ENCODE measurements around the gene SLC30A4.

Gene SLC30A4

DNA sequence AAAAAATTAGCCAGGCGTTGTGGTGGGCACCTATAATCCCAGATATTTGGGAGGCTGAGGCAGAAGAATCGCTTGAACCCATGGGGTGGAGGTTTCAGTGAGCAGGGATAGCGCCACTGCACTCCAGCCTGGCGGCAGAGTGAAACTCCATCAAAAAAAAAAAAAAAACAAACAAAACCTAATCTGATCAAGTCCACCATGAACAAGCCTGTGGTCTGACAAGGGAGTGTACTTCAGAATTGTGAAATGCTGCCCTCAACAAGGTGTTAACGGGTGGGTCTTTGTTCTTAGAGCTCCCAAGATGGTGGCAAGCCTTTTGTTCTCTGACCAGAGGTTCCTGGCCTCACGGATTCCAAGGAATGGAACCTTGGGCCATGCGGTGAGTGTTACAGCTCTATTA, 24.2 kb upstream of the SLC30A4 start:
- H3K9ac ChIP-seq (ENCODE audit: low read depth, low read length, poor library complexity, severe bottlenecking), result no peak overlapping the region
- no peak overlapping the region for H2AFZ ChIP-seq (ENCODE audit: low read length)
- no peak overlapping the region for H3K4me3 ChIP-seq (ENCODE audit: low read length, poor library complexity, severe bottlenecking)
- no peaks in the 10 kb centered on the region for H3K9me2 ChIP-seq (replicated peaks; ENCODE audit: low read depth, low read length)
- no peaks in the 10 kb centered on the region for H3K79me2 ChIP-seq (ENCODE audit: insufficient read depth, low read length)
- no peaks in the 10 kb centered on the region for H4K20me1 ChIP-seq (ENCODE audit: insufficient read depth, low read length, poor library complexity, severe bottlenecking)
- no peaks in the 10 kb centered on the region for H3K27me3 ChIP-seq (ENCODE audit: insufficient read depth, low read length, poor library complexity, severe bottlenecking)
- no peaks in the 10 kb centered on the region for H3K9me3 ChIP-seq (ENCODE audit: insufficient read depth, low read depth, low read length)
- TF ChIP-seq, protein P1, sequence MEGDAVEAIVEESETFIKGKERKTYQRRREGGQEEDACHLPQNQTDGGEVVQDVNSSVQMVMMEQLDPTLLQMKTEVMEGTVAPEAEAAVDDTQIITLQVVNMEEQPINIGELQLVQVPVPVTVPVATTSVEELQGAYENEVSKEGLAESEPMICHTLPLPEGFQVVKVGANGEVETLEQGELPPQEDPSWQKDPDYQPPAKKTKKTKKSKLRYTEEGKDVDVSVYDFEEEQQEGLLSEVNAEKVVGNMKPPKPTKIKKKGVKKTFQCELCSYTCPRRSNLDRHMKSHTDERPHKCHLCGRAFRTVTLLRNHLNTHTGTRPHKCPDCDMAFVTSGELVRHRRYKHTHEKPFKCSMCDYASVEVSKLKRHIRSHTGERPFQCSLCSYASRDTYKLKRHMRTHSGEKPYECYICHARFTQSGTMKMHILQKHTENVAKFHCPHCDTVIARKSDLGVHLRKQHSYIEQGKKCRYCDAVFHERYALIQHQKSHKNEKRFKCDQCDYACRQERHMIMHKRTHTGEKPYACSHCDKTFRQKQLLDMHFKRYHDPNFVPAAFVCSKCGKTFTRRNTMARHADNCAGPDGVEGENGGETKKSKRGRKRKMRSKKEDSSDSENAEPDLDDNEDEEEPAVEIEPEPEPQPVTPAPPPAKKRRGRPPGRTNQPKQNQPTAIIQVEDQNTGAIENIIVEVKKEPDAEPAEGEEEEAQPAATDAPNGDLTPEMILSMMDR (conservative IDR thresholded peaks at IDR 0.05; ENCODE audit: low read length), result no peak
- TF ChIP-seq EZH2phosphoT487 (IDR thresholded peaks at IDR 0.05; ENCODE audit: borderline replicate concordance), result no peak
- no peaks in the 10 kb centered on the region for H3F3A ChIP-seq (ENCODE audit: low read depth)
- no peaks in the 10 kb centered on the region for H3K36me3 ChIP-seq (ENCODE audit: insufficient read depth, low read length)
- no peak overlapping the region for H3K4me2 ChIP-seq (ENCODE audit: low read depth, low read length, poor library complexity, severe bottlenecking)
- H3K4me1 ChIP-seq (ENCODE audit: insufficient read depth, low read length, poor library complexity, severe bottlenecking), result no peaks in the 10 kb centered on the region

GRCh38 chr15:45544266-45545023, 21.9 kb upstream of the SLC30A4 start:
- Histone ChIP-seq H3K79me2 (ENCODE audit: insufficient read depth, low read length) (no peaks in the 10 kb centered on the region), H4K20me1 (ENCODE audit: insufficient read depth, low read length, poor library complexity, severe bottlenecking) (no peaks in the 10 kb centered on the region), H3F3A (ENCODE audit: low read depth) (no peaks in the 10 kb centered on the region), H3K27me3 (ENCODE audit: insufficient read depth, low read length, poor library complexity, severe bottlenecking) (no peaks in the 10 kb centered on the region), H3K9ac (ENCODE audit: low read depth, low read length, poor library complexity, severe bottlenecking) (no peak overlapping the region), H3K9me2 (replicated peaks; ENCODE audit: low read depth, low read length) (no peaks in the 10 kb centered on the region), H3K36me3 (ENCODE audit: insufficient read depth, low read length) (no peaks in the 10 kb centered on the region), H3K4me3 (ENCODE audit: low read length, poor library complexity, severe bottlenecking) (no peak overlapping the region), H2AFZ (ENCODE audit: low read length) (no peak overlapping the region), H3K4me1 (ENCODE audit: insufficient read depth, low read length, poor library complexity, severe bottlenecking) (no peaks in the 10 kb centered on the region), H3K9me3 (ENCODE audit: insufficient read depth, low read depth, low read length) (no peaks in the 10 kb centered on the region), H3K4me2 (ENCODE audit: low read depth, low read length, poor library complexity, severe bottlenecking) (no peak overlapping the region)
- TF ChIP-seq, protein P1 (conservative IDR thresholded peaks at IDR 0.05; ENCODE audit: low read length), result no peak
- TF ChIP-seq EZH2phosphoT487 (IDR thresholded peaks at IDR 0.05; ENCODE audit: borderline replicate concordance), result no peak

DNA sequence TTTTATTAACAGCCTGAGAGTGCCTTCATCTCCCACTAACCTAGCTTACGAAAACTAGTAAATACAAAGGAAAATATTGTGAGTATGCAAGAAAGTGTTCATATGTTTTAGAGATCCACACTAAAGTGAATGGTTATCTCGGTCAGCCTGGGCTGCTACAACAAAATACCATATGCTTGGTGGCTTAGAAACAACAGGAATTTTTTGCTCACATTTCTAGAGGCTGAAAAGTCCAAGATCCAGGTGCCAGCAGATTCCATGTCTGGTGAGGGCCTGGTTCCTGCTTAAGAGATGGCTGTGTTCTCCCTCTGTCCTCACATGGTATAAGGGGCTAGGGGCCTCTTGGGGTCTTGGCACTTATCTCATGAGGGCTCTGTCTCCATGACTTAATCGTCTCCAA, 20.5 kb upstream of the SLC30A4 start:
- Histone ChIP-seq H3K4me3 (ENCODE audit: low read length, poor library complexity, severe bottlenecking) (no peak overlapping the region), H3K4me1 (ENCODE audit: insufficient read depth, low read length, poor library complexity, severe bottlenecking) (no peaks in the 10 kb centered on the region), H3K9ac (ENCODE audit: low read depth, low read length, poor library complexity, severe bottlenecking) (no peak overlapping the region), H3K9me2 (replicated peaks; ENCODE audit: low read depth, low read length) (no peaks in the 10 kb centered on the region), H3K79me2 (ENCODE audit: insufficient read depth, low read length) (no peaks in the 10 kb centered on the region), H3K4me2 (ENCODE audit: low read depth, low read length, poor library complexity, severe bottlenecking) (no peak overlapping the region), H3K9me3 (ENCODE audit: insufficient read depth, low read depth, low read length) (no peaks in the 10 kb centered on the region), H3K36me3 (ENCODE audit: insufficient read depth, low read length) (no peaks in the 10 kb centered on the region), H2AFZ (ENCODE audit: low read length) (no peak overlapping the region), H4K20me1 (ENCODE audit: insufficient read depth, low read length, poor library complexity, severe bottlenecking) (no peaks in the 10 kb centered on the region), H3K27me3 (ENCODE audit: insufficient read depth, low read length, poor library complexity, severe bottlenecking) (no peaks in the 10 kb centered on the region), H3F3A (ENCODE audit: low read depth) (no peaks in the 10 kb centered on the region)
- TF ChIP-seq, protein P1 (conservative IDR thresholded peaks at IDR 0.05; ENCODE audit: low read length), result no peak
- TF ChIP-seq EZH2phosphoT487 (IDR thresholded peaks at IDR 0.05; ENCODE audit: borderline replicate concordance), result no peak

All from Loucy (cell line).